Epidermal melanocyte (primary cell): ENCODE measurements around the gene ACOT12.

ENCODE experiments used
- DNase-seq: peaks from one replicate; pipeline ENCODE4 v3.0.0; 2011; ENCODE audit warnings: low spot score; ENCODE audit not compliant: insufficient read length

The ACOT12 gene

GRCh38 chr5:81400375-81400774 is 6.4 kb upstream of the ACOT12 start:
- DNase-seq: no peak

- DNase-seq: no peak
Observed at GRCh38 chr5:81398741-81399140, 4.8 kb upstream of the ACOT12 start.

- DNase-seq: no peak
Observed at GRCh38 chr5:81397176-81397575, 3.2 kb upstream of the ACOT12 start.

GRCh38 chr5:81395262-81395661 is 1.3 kb upstream of the ACOT12 start:
- DNase-seq: no peak

- DNase-seq: no peak
Observed at GRCh38 chr5:81393430-81393782, 528 bp downstream of the ACOT12 start.

GRCh38 chr5:81389025-81389424 is 4.9 kb downstream of the ACOT12 start:
- DNase-seq: no peak

GRCh38 chr5:81388169-81388568 is 5.8 kb downstream of the ACOT12 start:
- DNase-seq: no peak

GRCh38 chr5:81383867-81384266 is 10.1 kb downstream of the ACOT12 start:
- no peak for DNase-seq

- DNase-seq: no peak
Observed at GRCh38 chr5:81371354-81371876, 22.5 kb downstream of the ACOT12 start.

- no peak for DNase-seq
Observed at GRCh38 chr5:81370912-81371311, 23.0 kb downstream of the ACOT12 start.

GRCh38 chr5:81365541-81365940 is 28.4 kb downstream of the ACOT12 start:
- no peak for DNase-seq

- no peak for DNase-seq
Observed at GRCh38 chr5:81363093-81363871, 30.7 kb downstream of the ACOT12 start.

- DNase-seq: no peak
Observed at GRCh38 chr5:81361600-81361999, 32.3 kb downstream of the ACOT12 start.

- no peak for DNase-seq
Observed at GRCh38 chr5:81360640-81361039, 33.3 kb downstream of the ACOT12 start.

GRCh38 chr5:81359881-81360280 is 34.1 kb downstream of the ACOT12 start:
- DNase-seq: no peak

- DNase-seq: no peak
Observed at GRCh38 chr5:81359108-81359507, 34.8 kb downstream of the ACOT12 start.

- no peak for DNase-seq
Observed at GRCh38 chr5:81355291-81356251, 38.4 kb downstream of the ACOT12 start.

GRCh38 chr5:81354093-81354492 is 39.8 kb downstream of the ACOT12 start:
- DNase-seq: no peak

GRCh38 chr5:81353189-81353588 is 40.7 kb downstream of the ACOT12 start:
- no peak for DNase-seq

GRCh38 chr5:81350507-81350906 is 43.4 kb downstream of the ACOT12 start:
- DNase-seq: no peak

GRCh38 chr5:81349161-81349560 is 44.8 kb downstream of the ACOT12 start:
- DNase-seq: no peak

- DNase-seq: no peak
Observed at GRCh38 chr5:81345411-81346003, 48.4 kb downstream of the ACOT12 start.
